ENCODE measurements around the gene ADAMTS5. TPM values are rescaled to one million over a fixed set of nuclear protein-coding genes. Genes with fewer than 3 reads are reported as not detected.

The ADAMTS5 gene
- total RNA-seq, 4 donors from 2014 or later: 7.8 to 9.3 (median 8.7) TPM

- peak overlapping the region; percentile 57 for H3K4me3 ChIP-seq (ENCODE audit: low read depth, poor library complexity, severe bottlenecking)
- WGBS, 2 donors: 14 to 35% methylated on average over 56 to 57 of the region's 58 CpGs
- intact Hi-C loops (cut with DNase I; ENCODE audit: low total_unique reads): no loop called here
- DNase-seq (ENCODE audit: low spot score in 2 of 2): peak in 1 of 2 donors; percentile 88
- no peak for TF ChIP-seq POLR2A (IDR thresholded peaks at IDR 0.05)
- TF ChIP-seq CTCF (IDR thresholded peaks at IDR 0.05): no peak
Measured at GRCh38 chr21:26965040-26965906, 1.6 kb downstream of the ADAMTS5 start.

- intact Hi-C loops (cut with DNase I; ENCODE audit: low total_unique reads): no loop called here
- H3K4me3 ChIP-seq (ENCODE audit: low read depth, poor library complexity, severe bottlenecking): no peak overlapping the region
- peak in 1 of 2 donors; percentile 36 for TF ChIP-seq POLR2A (IDR thresholded peaks at IDR 0.05)
- TF ChIP-seq CTCF (IDR thresholded peaks at IDR 0.05): no peak
- 67% methylated on average over 14 of the region's 14 CpGs for WGBS, 2 donors
- DNase-seq (ENCODE audit: low spot score in 2 of 2): peak; percentile 68 to 94
Measured at GRCh38 chr21:26964170-26964778, 2.6 kb downstream of the ADAMTS5 start.

GRCh38 chr21:26962621-26963181 is 4.2 kb downstream of the ADAMTS5 start:
- WGBS, 2 donors: 41 to 46% methylated on average over 3 of the region's 3 CpGs
- H3K4me3 ChIP-seq (ENCODE audit: low read depth, poor library complexity, severe bottlenecking): no peak overlapping the region
- intact Hi-C loops (cut with DNase I; ENCODE audit: low total_unique reads): no loop called here
- DNase-seq (ENCODE audit: low spot score in 2 of 2): no peak
- TF ChIP-seq CTCF (IDR thresholded peaks at IDR 0.05) (no peak), POLR2A (IDR thresholded peaks at IDR 0.05) (no peak)

- intact Hi-C loops (cut with DNase I; ENCODE audit: low total_unique reads): no loop called here
- no peak for TF ChIP-seq POLR2A (IDR thresholded peaks at IDR 0.05)
- TF ChIP-seq CTCF (IDR thresholded peaks at IDR 0.05): no peak
- no peak for DNase-seq (ENCODE audit: low spot score in 2 of 2)
- H3K4me3 ChIP-seq (ENCODE audit: low read depth, poor library complexity, severe bottlenecking): no peak overlapping the region
- 45 to 52% methylated on average over 4 of the region's 4 CpGs for WGBS, 2 donors
Measured at GRCh38 chr21:26961698-26962097, 5.2 kb downstream of the ADAMTS5 start.

- H3K4me3 ChIP-seq (ENCODE audit: low read depth, poor library complexity, severe bottlenecking): no peak overlapping the region
- DNase-seq (ENCODE audit: low spot score in 2 of 2): no peak
- no peak for TF ChIP-seq POLR2A (IDR thresholded peaks at IDR 0.05)
- no peak for TF ChIP-seq CTCF (IDR thresholded peaks at IDR 0.05)
- 54 to 60% methylated on average over 2 of the region's 2 CpGs for WGBS, 2 donors
- intact Hi-C loops (cut with DNase I; ENCODE audit: low total_unique reads): no loop called here
Measured at GRCh38 chr21:26958788-26959187, 8.1 kb downstream of the ADAMTS5 start.
